22Rv1 (cell line): ENCODE measurements around the gene MARK4.

Experiments
- H3K27ac ChIP-seq: fragments of 450-650 bp; 2 replicates; pipeline ENCODE4 v1.5.1; 2017
- ZFX ChIP-seq: fragments of 450-650 bp; IDR thresholded peaks from 2 replicates; pipeline ENCODE4 v1.6.1; 2017; ENCODE audit warnings: antibody characterized with exemption, borderline replicate concordance
- TF ChIP-seq, protein P1 (sequence below): fragments of 450-650 bp; IDR thresholded peaks from 2 replicates; pipeline ENCODE4 v1.5.1; 2017; ENCODE audit warnings: mild to moderate bottlenecking

MARK4 gene

DNA sequence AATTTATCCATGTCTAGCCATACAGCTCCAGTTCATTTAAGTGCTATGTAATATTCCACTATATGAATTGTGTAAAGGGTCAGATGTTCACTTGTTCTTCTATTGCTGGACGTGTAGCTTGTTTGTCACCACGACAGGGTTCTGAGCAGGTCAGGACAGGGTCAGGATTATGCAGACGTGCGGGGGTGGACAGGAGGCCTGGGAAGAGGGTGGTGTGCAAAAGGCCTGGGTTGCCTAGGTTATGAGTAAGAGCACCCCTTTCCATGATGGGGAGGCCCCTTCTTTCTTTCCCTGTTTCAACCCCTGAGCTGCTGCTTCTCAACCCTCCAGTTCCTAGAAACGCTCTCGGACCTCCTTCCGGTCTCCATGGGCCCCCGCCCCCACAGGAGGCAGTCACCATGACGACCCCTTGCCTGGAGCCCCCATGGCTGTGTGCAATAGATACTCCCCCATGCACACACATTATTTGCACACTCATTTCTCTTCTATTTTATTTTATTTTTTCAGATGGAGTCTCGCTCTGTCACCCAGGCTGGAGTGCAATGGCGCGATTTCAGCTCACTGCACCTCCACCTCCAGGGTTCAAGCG, 7.8 kb upstream of the MARK4 start:
- TF ChIP-seq, protein P1, sequence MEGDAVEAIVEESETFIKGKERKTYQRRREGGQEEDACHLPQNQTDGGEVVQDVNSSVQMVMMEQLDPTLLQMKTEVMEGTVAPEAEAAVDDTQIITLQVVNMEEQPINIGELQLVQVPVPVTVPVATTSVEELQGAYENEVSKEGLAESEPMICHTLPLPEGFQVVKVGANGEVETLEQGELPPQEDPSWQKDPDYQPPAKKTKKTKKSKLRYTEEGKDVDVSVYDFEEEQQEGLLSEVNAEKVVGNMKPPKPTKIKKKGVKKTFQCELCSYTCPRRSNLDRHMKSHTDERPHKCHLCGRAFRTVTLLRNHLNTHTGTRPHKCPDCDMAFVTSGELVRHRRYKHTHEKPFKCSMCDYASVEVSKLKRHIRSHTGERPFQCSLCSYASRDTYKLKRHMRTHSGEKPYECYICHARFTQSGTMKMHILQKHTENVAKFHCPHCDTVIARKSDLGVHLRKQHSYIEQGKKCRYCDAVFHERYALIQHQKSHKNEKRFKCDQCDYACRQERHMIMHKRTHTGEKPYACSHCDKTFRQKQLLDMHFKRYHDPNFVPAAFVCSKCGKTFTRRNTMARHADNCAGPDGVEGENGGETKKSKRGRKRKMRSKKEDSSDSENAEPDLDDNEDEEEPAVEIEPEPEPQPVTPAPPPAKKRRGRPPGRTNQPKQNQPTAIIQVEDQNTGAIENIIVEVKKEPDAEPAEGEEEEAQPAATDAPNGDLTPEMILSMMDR: no peak
- no peak for TF ChIP-seq ZFX
- no peak overlapping the region for H3K27ac ChIP-seq

DNA sequence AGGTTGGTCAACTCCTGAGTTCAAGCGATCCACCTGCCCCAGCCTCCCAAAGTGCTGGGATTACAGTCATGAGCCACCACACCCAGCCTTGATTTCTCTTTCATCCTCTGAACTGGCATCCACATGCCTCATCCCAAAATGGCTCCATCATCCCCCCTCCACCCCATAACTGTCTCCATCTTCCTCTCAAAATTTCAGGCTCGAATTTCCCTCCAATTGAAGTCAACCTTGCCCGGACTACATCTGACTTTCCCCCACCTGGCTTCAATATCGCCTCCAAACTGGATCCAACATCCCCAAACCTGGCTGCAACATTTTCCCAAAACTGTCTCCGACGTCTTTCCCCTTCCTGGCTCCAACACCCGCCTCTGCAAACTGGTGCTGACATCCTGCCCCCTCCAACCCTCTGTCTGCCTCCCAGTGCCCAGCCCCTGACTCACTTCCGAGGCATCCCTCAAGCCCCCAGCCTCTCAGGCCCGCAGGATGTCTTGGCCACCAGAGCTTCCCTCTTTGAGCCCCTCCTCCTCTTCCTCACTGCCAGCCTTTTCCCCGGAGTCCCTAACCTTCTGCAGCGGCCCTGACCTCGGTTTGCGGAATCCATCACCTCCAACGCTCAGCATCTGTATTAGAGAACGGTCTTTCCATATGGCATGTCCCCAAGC, 6.8 kb upstream of the MARK4 start:
- H3K27ac ChIP-seq: no peak overlapping the region
- TF ChIP-seq, protein P1: no peak
- TF ChIP-seq ZFX: no peak

- no peak within 1 kb of the TSS for H3K27ac ChIP-seq
- no peak for TF ChIP-seq ZFX
- TF ChIP-seq, protein P1: no peak
These were observed 5.7 kb upstream of the MARK4 start, which contains the start of gene EXOC3L2 for GRCh38 chr19:45245334-45245787. Gene EXOC3L2 (minus strand): TSS chr19:45245407. CDS start chr19:45239045, 6,362 bp downstream.

DNA sequence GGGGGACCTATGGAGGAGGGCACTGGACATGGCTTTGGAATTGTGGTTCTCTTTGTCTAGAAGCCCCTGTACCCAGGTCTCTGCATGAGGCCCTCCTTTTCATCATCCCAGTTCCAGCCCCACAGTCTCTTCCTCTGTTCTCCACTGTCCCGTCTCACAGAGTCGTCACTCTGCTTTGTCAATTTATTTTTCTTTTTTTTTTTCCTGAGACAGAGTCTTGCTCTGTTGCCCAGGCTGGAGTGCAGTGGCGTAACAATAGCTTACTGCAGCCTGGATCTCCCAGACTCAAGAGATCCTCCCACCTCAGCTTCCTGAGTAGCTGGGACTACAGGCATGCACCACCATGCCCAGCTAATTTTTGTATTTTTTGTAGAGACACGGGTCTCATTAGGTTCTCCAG, 5.2 kb upstream of the MARK4 start:
- no peak for TF ChIP-seq ZFX
- TF ChIP-seq, protein P1: no peak
- no peak overlapping the region for H3K27ac ChIP-seq

- TF ChIP-seq, protein P1: no peak
- TF ChIP-seq ZFX: no peak
These were observed 3.9 kb upstream of the MARK4 start for GRCh38 chr19:45247136-45247535.

GRCh38 chr19:45249261-45250033, 1.6 kb upstream of the MARK4 start:
- no peak for TF ChIP-seq ZFX
- TF ChIP-seq, protein P1: no peak
- H3K27ac ChIP-seq: no peak overlapping the region

More at GRCh38 chr19:45247136-45247535, 3.9 kb upstream of the MARK4 start:
- no peak overlapping the region for H3K27ac ChIP-seq
